Upper lobe of left lung (tissue), 6 donors: ENCODE data around the gene PDF. TPM values are rescaled to one million over a fixed set of nuclear protein-coding genes. Genes with fewer than 3 reads are reported as not detected.
"Not testable (repeated sequence)": the region's sequence is repeated elsewhere in the genome, so short reads cannot be mapped to it uniquely, and the experiment has no call there.

ENCODE experiments used
- ATAC-seq, 2 donors: fragments of 200-7000 bp; cut with Tn5 transposase; one replicate each; pipeline ENCODE4 v1.9.1; 2022; ENCODE audit warnings: mild to moderate bottlenecking in 2 of 2, moderate library complexity in 2 of 2; ENCODE audit not compliant: low FRiP score in 2 of 2
- DNase-seq, 2 donors: peaks; one replicate each; pipeline ENCODE4 v3.0.0-alpha.2; 2019 to 2020
- H3K27ac ChIP-seq, 4 donors: fragments of 200-600 bp; sonication (generic); one replicate each; pipeline ENCODE4 v1.5.1; 2016 to 2019
- H3K27me3 ChIP-seq, 4 donors: fragments of 200-600 bp; sonication (generic); one replicate each; pipeline ENCODE4 v1.5.1; 2017 to 2019
- H3K36me3 ChIP-seq, 4 donors: fragments of 200-600 bp; sonication (generic); one replicate each; pipeline ENCODE4 v1.5.1; 2016 to 2019
- H3K4me1 ChIP-seq, 4 donors: fragments of 200-600 bp; sonication (generic); one replicate each; pipeline ENCODE4 v1.5.1; 2018 to 2019
- H3K4me3 ChIP-seq, 4 donors: fragments of 200-600 bp; sonication (generic); one replicate each; pipeline ENCODE4 v1.5.1; 2017 to 2019; ENCODE audit warnings: mild to moderate bottlenecking in 2 of 4, moderate library complexity in 1 of 4
- H3K9me3 ChIP-seq, 4 donors: fragments of 200-600 bp; sonication (generic); one replicate each; pipeline ENCODE4 v1.5.1; 2018 to 2019
- CTCF ChIP-seq, 6 experiments: fragments of 450-650 bp in 4 of 6; fragments of 200-600 bp in 2 of 6; sonication (generic) in 2 of 6; IDR thresholded peaks; one replicate each; pipeline ENCODE4 v1.5.1; 2016 to 2019; ENCODE audit warnings: antibody characterized with exemption in 6 of 6
- EP300 ChIP-seq, 4 donors: sonication (generic); formaldehyde crosslinking; IDR thresholded peaks; one replicate each; pipeline ENCODE4 v1.5.1; 2017; ENCODE audit warnings: antibody characterized with exemption in 4 of 4, control low read depth in 2 of 4
- POLR2A ChIP-seq, 4 donors: fragments of 450-650 bp; IDR thresholded peaks; one replicate each; pipeline ENCODE4 v1.5.1; 2016 to 2017; ENCODE audit warnings: antibody characterized with exemption in 4 of 4, mild to moderate bottlenecking in 2 of 4
- POLR2AphosphoS5 ChIP-seq, 2 donors: sonication (generic); formaldehyde crosslinking; IDR thresholded peaks; one replicate each; pipeline ENCODE4 v1.5.1; 2017; ENCODE audit warnings: antibody characterized with exemption in 2 of 2
- WGBS, 2 donors: methylation state at CpG; one replicate each; pipeline ENCODE4 v1.1.5; 2017 to 2018; 5-methylcytosine and 5-hydroxymethylcytosine counted together
- total RNA-seq, 6 donors: library from RNA; depleted of rRNA in 4 of 6; stranded (reverse); fragments of >200 nt in 4 of 6; gene quantifications; one replicate each; pipeline versions ENCODE4 v1.1.0 to v1.2.1, GENCODE V29; 2016 to 2021
- donor health status: DM: no; HTN: no; CAD: no; lungs with moderate emphysema.
- donor health status: DM: no; HTN: yes; CAD: no; lungs with severe emphysema.

The PDF gene
- total RNA-seq, 6 donors from 2014 or later: 6.9 to 22.0 (median 13.5) TPM

DNA sequence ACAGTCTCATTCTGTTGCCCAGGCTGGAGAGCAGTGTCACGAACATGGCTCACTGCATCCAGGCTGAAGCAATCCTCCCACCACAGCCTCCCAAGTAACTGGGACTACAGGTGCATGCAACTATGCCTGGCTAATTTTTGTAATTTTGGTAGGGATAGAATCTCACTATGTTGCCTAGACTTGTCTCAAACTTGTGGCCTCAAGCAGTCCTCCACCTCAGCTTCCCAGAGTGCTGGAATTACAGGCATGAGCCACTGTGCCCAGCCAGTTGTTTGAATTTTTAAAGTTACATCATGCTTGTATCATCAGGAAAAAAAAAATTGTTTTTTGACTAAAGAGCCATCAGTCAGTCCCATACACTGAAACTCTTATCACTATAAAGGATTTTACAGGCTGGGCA lies 36.3 kb downstream of the PDF start:
- Histone ChIP-seq H3K4me1 (peaks cover 0 to 9% (median 2%) of the 10 kb centered on the region in 4 donors), H3K36me3 (peaks cover 0 to 8% (median 2%) of the 10 kb centered on the region in 4 donors), H3K27ac (no peak overlapping the region), H3K4me3 (no peak overlapping the region), H3K27me3 (no peaks in the 10 kb centered on the region), H3K9me3 (no peaks in the 10 kb centered on the region)
- TF ChIP-seq POLR2AphosphoS5 (IDR thresholded peaks at IDR 0.05): no peak
- no peak for TF ChIP-seq POLR2A (IDR thresholded peaks at IDR 0.05)
- no peak for TF ChIP-seq EP300 (IDR thresholded peaks at IDR 0.05)
- TF ChIP-seq CTCF (IDR thresholded peaks at IDR 0.05): no peak
- no peak for DNase-seq
- WGBS, 2 donors: 100% methylated on average over 1 of the region's 1 CpG
- ATAC-seq: no peak

- peaks cover 0 to 7% (median 2%) of the 10 kb centered on the region in 4 donors for H3K4me1 ChIP-seq
- ATAC-seq (no peak), DNase-seq (no peak)
- H3K27ac ChIP-seq: no peak overlapping the region
- no peak for TF ChIP-seq POLR2AphosphoS5 (IDR thresholded peaks at IDR 0.05)
- no peak for TF ChIP-seq EP300 (IDR thresholded peaks at IDR 0.05)
- no peak for TF ChIP-seq POLR2A (IDR thresholded peaks at IDR 0.05)
- no peak for TF ChIP-seq CTCF (IDR thresholded peaks at IDR 0.05)
- H3K4me3 ChIP-seq: no peak overlapping the region
- H3K27me3 ChIP-seq: no peaks in the 10 kb centered on the region
- WGBS, 2 donors: 82 to 87% methylated on average over 3 of the region's 3 CpGs
- peaks cover 0 to 8% (median 2%) of the 10 kb centered on the region in 4 donors for H3K36me3 ChIP-seq
- no peaks in the 10 kb centered on the region for H3K9me3 ChIP-seq
Measured at GRCh38 chr16:69293401-69293800, 37.0 kb downstream of the PDF start.

- WGBS, 2 donors: 74 to 80% methylated on average over 9 of the region's 9 CpGs
- not testable (repeated sequence) for H3K36me3 ChIP-seq, H3K27me3 ChIP-seq, H3K27ac ChIP-seq, H3K4me3 ChIP-seq, ATAC-seq, H3K9me3 ChIP-seq
- peak in 1 of 2 donors; percentile 81 for DNase-seq
- H3K4me1 ChIP-seq: peaks cover 3 to 13% (median 8%) of the 10 kb centered on the region in 4 donors
Measured at GRCh38 chr16:69291657-69292056, 38.7 kb downstream of the PDF start.

- H3K36me3 ChIP-seq: peaks cover 0 to 28% (median 14%) of the 10 kb centered on the region in 4 donors
- WGBS, 2 donors: 53 to 56% methylated on average over 13 of the region's 13 CpGs
- peak overlapping the region in 2 of 4 donors; percentile 7 to 41 for H3K27ac ChIP-seq
- peak in 1 of 2 donors; percentile 70 for ATAC-seq
- H3K27me3 ChIP-seq: no peaks in the 10 kb centered on the region
- DNase-seq: peak in 1 of 2 donors; percentile 86
- no peaks in the 10 kb centered on the region for H3K9me3 ChIP-seq
- no peak overlapping the region for H3K4me3 ChIP-seq
- TF ChIP-seq EP300 (IDR thresholded peaks at IDR 0.05) (no peak), CTCF (IDR thresholded peaks at IDR 0.05) (peak; percentile 25 to 50 (median 44)), POLR2AphosphoS5 (IDR thresholded peaks at IDR 0.05) (peak; percentile 41 to 54)
- H3K4me1 ChIP-seq: peaks cover 3 to 9% (median 7%) of the 10 kb centered on the region in 4 donors
Measured at GRCh38 chr16:69286941-69287713, 43.3 kb downstream of the PDF start.

- no peak overlapping the region for H3K4me3 ChIP-seq
- no peak for TF ChIP-seq POLR2A (IDR thresholded peaks at IDR 0.05)
- no peak for TF ChIP-seq POLR2AphosphoS5 (IDR thresholded peaks at IDR 0.05)
- TF ChIP-seq EP300 (IDR thresholded peaks at IDR 0.05): no peak
- TF ChIP-seq CTCF (IDR thresholded peaks at IDR 0.05): no peak
- no peaks in the 10 kb centered on the region for H3K27me3 ChIP-seq
- DNase-seq: no peak
- 89 to 93% methylated on average over 4 of the region's 4 CpGs for WGBS, 2 donors
- no peak for ATAC-seq
- H3K4me1 ChIP-seq: peaks cover 1 to 9% (median 7%) of the 10 kb centered on the region in 4 donors
- no peaks in the 10 kb centered on the region for H3K9me3 ChIP-seq
- no peak overlapping the region for H3K27ac ChIP-seq
- peaks cover 0 to 28% (median 14%) of the 10 kb centered on the region in 4 donors for H3K36me3 ChIP-seq
Measured at GRCh38 chr16:69285240-69285639, 45.1 kb downstream of the PDF start.
